HEK293 (cell line): ENCODE data around the gene NAXE.
A peak's percentile ranks its signal among the peaks of the same experiment; 100 is the strongest.

Source experiments
- AEBP2 ChIP-seq: fragments of 450-650 bp; formaldehyde crosslinking; IDR thresholded peaks from 2 replicates; pipeline ENCODE4 v1.5.1; 2016; ENCODE audit warnings: missing biosample characterization, missing genetic modification characterization, borderline replicate concordance
- EGR2 ChIP-seq: fragments of 450-650 bp; formaldehyde crosslinking; IDR thresholded peaks from 2 replicates; pipeline ENCODE4 v1.5.1; 2016; ENCODE audit warnings: low read depth, missing biosample characterization, missing genetic modification characterization
- GLIS1 ChIP-seq: fragments of 450-650 bp; formaldehyde crosslinking; IDR thresholded peaks from 2 replicates; pipeline ENCODE4 v1.5.1; 2016; ENCODE audit warnings: missing biosample characterization, missing genetic modification characterization
- HOXA7 ChIP-seq: sonication (generic); formaldehyde crosslinking; IDR thresholded peaks from 2 replicates; pipeline ENCODE4 v1.8.1; 2022; ENCODE audit warnings: missing genetic modification reagents, borderline replicate concordance
- PRDM10 ChIP-seq: fragments of 450-650 bp; formaldehyde crosslinking; IDR thresholded peaks from 2 replicates; pipeline ENCODE4 v1.5.1; 2016; ENCODE audit warnings: missing biosample characterization, missing genetic modification characterization
- PRDM4 ChIP-seq: fragments of 450-650 bp; formaldehyde crosslinking; IDR thresholded peaks from 2 replicates; pipeline ENCODE4 v1.5.1; 2017; ENCODE audit warnings: missing biosample characterization, missing genetic modification characterization
- TRIM28 ChIP-seq: IDR thresholded peaks from 2 replicates; pipeline ENCODE4 v1.6.1; 2011; ENCODE audit warnings: low read length, control low read depth, borderline replicate concordance
- TSHZ1 ChIP-seq: fragments of 450-650 bp; formaldehyde crosslinking; IDR thresholded peaks from 2 replicates; pipeline ENCODE4 v1.5.1; 2016; ENCODE audit warnings: missing biosample characterization, missing genetic modification characterization, borderline replicate concordance
- ZBTB17 ChIP-seq: fragments of 450-650 bp; formaldehyde crosslinking; IDR thresholded peaks from 2 replicates; pipeline ENCODE4 v1.5.1; 2016; ENCODE audit warnings: missing biosample characterization, missing genetic modification characterization
- ZBTB44 ChIP-seq: fragments of 450-650 bp; IDR thresholded peaks from 2 replicates; pipeline ENCODE4 v1.5.1; 2018; ENCODE audit warnings: missing biosample characterization, mild to moderate bottlenecking, missing genetic modification characterization
- ZBTB49 ChIP-seq: fragments of 450-650 bp; formaldehyde crosslinking; IDR thresholded peaks from 2 replicates; pipeline ENCODE4 v1.5.1; 2016; ENCODE audit warnings: missing biosample characterization, missing genetic modification characterization, low read depth
- ZNF398 ChIP-seq: fragments of 450-650 bp; formaldehyde crosslinking; IDR thresholded peaks from 2 replicates; pipeline ENCODE4 v1.5.1; 2017; ENCODE audit warnings: missing biosample characterization, missing genetic modification characterization
- ZNF449 ChIP-seq: fragments of 450-650 bp; formaldehyde crosslinking; IDR thresholded peaks from 2 replicates; pipeline ENCODE4 v1.5.1; 2017; ENCODE audit warnings: missing biosample characterization, mild to moderate bottlenecking, missing genetic modification characterization, moderate library complexity
- ZNF558 ChIP-seq: fragments of 450-650 bp; formaldehyde crosslinking; IDR thresholded peaks from 2 replicates; pipeline ENCODE4 v1.5.1; 2016; ENCODE audit warnings: missing biosample characterization, missing genetic modification characterization
- ZNF561 ChIP-seq: fragments of 450-650 bp; IDR thresholded peaks from 2 replicates; pipeline ENCODE4 v1.5.1; 2018; ENCODE audit warnings: missing biosample characterization, missing genetic modification characterization, borderline replicate concordance
- ZNF621 ChIP-seq: fragments of 450-650 bp; formaldehyde crosslinking; IDR thresholded peaks from 2 replicates; pipeline ENCODE4 v1.5.1; 2017; ENCODE audit warnings: missing biosample characterization, missing genetic modification characterization
- ZNF747 ChIP-seq: fragments of 450-650 bp; formaldehyde crosslinking; IDR thresholded peaks from 2 replicates; pipeline ENCODE4 v1.5.1; 2016; ENCODE audit warnings: missing biosample characterization, missing genetic modification characterization
- ZNF76 ChIP-seq: fragments of 450-650 bp; formaldehyde crosslinking; IDR thresholded peaks from 2 replicates; pipeline ENCODE4; 2016; ENCODE audit warnings: low read depth, missing biosample characterization, missing genetic modification characterization, borderline replicate concordance
- ZNF785 ChIP-seq: fragments of 450-650 bp; formaldehyde crosslinking; IDR thresholded peaks from 2 replicates; pipeline ENCODE4 v1.5.1; 2016; ENCODE audit warnings: missing biosample characterization, missing genetic modification characterization
- ZNF843 ChIP-seq: fragments of 450-650 bp; formaldehyde crosslinking; IDR thresholded peaks from 2 replicates; pipeline ENCODE4 v1.5.1; 2016; ENCODE audit warnings: missing biosample characterization, missing genetic modification characterization

Gene NAXE

GRCh38 chr1:156616463-156616862, 24.9 kb downstream of the NAXE start (continued):
- TF ChIP-seq PRDM10 (peak; percentile 30; the same call in 1 of the 2 replicates), AEBP2 (tag by site-specific recombination) (no peak), ZNF76 (tag by site-specific recombination) (no peak), ZNF843 (tag by site-specific recombination) (peak; percentile 49; the same call in 1 of the 2 replicates), TRIM28 (peak; percentile 88; the same call in 1 of the 2 replicates), ZNF558 (tag by site-specific recombination) (no peak), HOXA7 (CRISPR knock-in tag) (no peak), ZBTB49 (tag by site-specific recombination) (no peak), ZNF621 (no peak), ZNF561 (tag by site-specific recombination) (peak; percentile 88; the same call in 1 of the 2 replicates), TSHZ1 (tag by site-specific recombination) (peak; percentile 83; the same call in 1 of the 2 replicates), ZBTB17 (tag by site-specific recombination) (peak; percentile 90), ZNF449 (tag by site-specific recombination) (no peak), ZNF785 (tag by site-specific recombination) (no peak), PRDM4 (tag by site-specific recombination) (0 out of 2 replicates have a peak, but pooled peaks have one; percentile 33), ZBTB44 (tag by site-specific recombination) (0 out of 2 replicates have a peak, but pooled peaks have one; percentile 45), EGR2 (tag by site-specific recombination) (peak; percentile 59), ZNF747 (no peak), ZNF398 (tag by site-specific recombination) (peak; percentile 34; the same call in 1 of the 2 replicates), GLIS1 (tag by site-specific recombination) (peak; percentile 66)
